HUES48 (cell line): ENCODE measurements around the gene LRRK1.
"Not testable (repeated sequence)": the region's sequence is repeated elsewhere in the genome, so short reads cannot be mapped to it uniquely, and the experiment has no call there.

ENCODE experiments used
- H3K27ac ChIP-seq: one replicate; pipeline ENCODE4 v1.7.0; 2013; ENCODE audit warnings: low read depth, low read length, inconsistent platforms
- H3K27me3 ChIP-seq: 2 replicates; pipeline ENCODE4 v1.6.1; 2013; ENCODE audit warnings: mild to moderate bottlenecking, low read length; ENCODE audit not compliant: control insufficient read depth, insufficient read depth
- H3K36me3 ChIP-seq: 2 replicates; pipeline ENCODE4 v1.6.1; 2013; ENCODE audit warnings: low read length; ENCODE audit not compliant: control insufficient read depth, insufficient read depth
- H3K4me1 ChIP-seq: 2 replicates; pipeline ENCODE4 v1.6.1; 2013; ENCODE audit warnings: mild to moderate bottlenecking, low read length; ENCODE audit not compliant: control insufficient read depth, insufficient read depth
- H3K4me3 ChIP-seq: 2 replicates; pipeline ENCODE4 v1.5.1; 2013; ENCODE audit warnings: mild to moderate bottlenecking, low read depth, low read length
- H3K9ac ChIP-seq: 2 replicates; pipeline ENCODE4 v1.6.1; 2013; ENCODE audit warnings: mild to moderate bottlenecking, low read depth, low read length, moderate library complexity
- H3K9me3 ChIP-seq: 2 replicates; pipeline ENCODE4 v1.6.1; 2013; ENCODE audit warnings: low read length; ENCODE audit not compliant: control insufficient read depth, insufficient read depth

LRRK1 gene

DNA sequence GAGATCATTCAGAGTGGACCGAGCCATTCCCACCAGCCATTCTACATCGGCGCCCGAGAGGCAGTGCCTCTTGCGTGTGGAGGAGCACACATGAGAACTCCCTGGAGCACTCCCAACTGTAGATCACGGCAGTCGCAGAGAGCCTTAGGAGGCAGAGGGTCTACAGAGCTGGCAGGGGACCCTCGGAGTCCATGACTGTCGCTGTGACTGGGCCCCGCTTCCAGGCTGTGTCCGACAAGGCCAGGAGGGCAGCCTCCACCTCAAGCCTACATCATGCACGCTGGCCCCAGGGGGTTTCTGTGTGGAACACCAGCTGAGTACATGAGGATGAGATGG, 173.7 kb downstream of the LRRK1 start:
- Histone ChIP-seq H3K9me3 (no peaks in the 10 kb centered on the region), H3K4me1 (no peaks in the 10 kb centered on the region), H3K36me3 (no peaks in the 10 kb centered on the region), H3K9ac (no peak overlapping the region), H3K27ac (no peak overlapping the region), H3K4me3 (no peak overlapping the region), H3K27me3 (no peaks in the 10 kb centered on the region)

DNA sequence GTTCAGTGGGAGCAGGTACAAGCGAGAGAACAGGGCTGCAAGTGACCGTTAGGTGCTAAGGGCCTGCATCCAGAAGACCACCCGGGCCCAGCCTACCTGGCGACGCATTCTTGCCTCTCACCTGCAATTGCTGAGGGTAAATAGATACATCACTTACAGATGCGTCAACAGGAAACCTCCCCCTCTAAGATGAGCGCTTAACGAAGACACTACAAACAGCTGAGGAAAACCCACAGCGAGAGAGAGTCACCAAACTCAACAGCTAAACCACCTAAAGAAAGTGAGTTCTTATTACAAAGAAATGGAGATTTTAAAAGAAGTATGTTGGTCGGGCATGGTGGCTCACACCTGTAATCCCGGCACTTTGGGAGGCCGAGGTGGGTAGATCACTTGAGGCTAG, 174.8 kb downstream of the LRRK1 start:
- Histone ChIP-seq H3K27me3 (no peaks in the 10 kb centered on the region), H3K9ac (no peak overlapping the region), H3K36me3 (no peaks in the 10 kb centered on the region), H3K4me1 (no peaks in the 10 kb centered on the region), H3K27ac (no peak overlapping the region), H3K9me3 (no peaks in the 10 kb centered on the region), H3K4me3 (no peak overlapping the region)

DNA sequence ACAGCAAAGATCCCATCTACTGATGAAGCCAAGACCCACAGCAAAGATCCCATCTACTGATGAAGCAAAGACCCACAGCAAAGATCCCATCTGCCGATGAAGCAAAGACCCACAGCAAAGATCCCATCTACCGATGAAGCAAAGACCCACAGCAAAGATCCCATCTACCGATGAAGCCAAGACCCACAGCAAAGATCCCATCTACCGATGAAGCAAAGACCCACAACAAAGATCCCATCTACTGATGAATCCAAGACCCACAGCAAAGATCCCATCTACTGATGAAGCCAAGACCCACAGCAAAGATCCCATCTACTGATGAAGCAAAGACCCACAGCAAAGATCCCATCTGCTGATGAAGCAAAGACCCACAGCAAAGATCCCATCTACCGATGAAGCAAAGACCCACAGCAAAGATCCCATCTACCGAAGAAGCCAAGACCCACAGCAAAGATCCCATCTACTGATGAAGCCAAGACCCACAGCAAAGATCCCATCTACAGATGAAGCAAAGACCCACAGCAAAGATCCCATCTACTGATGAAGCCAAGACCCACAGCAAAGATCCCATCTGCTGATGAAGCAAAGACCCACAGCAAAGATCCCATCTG, 176.7 kb downstream of the LRRK1 start:
- H3K9ac ChIP-seq, H3K4me3 ChIP-seq, H3K36me3 ChIP-seq, H3K27ac ChIP-seq, H3K27me3 ChIP-seq, H3K4me1 ChIP-seq, H3K9me3 ChIP-seq: not testable (repeated sequence)

DNA sequence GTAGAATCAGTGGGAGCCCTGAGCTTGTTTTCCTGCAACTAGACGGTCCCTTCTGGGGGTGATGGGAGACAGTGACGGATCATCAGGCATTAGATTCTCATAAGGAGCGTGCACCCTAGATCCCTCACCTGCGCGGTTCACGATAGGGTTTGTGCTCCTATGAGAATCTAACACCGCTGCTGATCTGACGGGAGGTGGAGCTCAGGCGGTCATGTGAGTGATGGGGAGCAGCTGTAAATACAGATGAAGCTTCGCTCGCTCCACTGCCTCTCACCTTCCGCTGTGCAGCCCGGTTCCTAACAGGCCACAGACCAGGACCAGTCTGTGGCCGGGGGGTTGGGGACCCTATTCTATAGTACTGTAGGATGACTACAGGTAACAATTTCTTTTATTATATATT, 178.0 kb downstream of the LRRK1 start:
- no peaks in the 10 kb centered on the region for H3K27me3 ChIP-seq
- no peaks in the 10 kb centered on the region for H3K9me3 ChIP-seq
- H3K27ac ChIP-seq: no peak overlapping the region
- no peaks in the 10 kb centered on the region for H3K4me1 ChIP-seq
- no peak overlapping the region for H3K9ac ChIP-seq
- H3K4me3 ChIP-seq: no peak overlapping the region
- H3K36me3 ChIP-seq: no peaks in the 10 kb centered on the region

DNA sequence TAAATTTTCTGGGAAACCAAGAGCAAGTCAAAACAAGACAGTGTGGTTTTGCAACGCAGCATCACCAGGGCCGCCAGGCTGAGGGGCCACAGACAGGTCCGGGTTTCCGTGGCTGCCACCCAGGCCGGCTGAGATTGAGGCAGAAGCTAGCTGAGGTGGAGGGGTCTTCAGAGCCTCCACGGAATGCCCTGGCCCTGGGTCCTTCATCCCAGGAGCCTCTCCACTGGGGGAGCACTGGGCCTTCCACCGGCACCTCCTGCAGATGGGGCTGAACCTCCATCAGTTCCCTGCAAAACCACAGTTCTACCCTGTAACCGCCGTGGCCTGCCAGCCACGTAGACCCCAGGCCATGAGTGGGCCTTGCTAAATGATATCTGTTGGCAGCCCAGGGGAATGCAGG, 180.0 kb downstream of the LRRK1 start:
- Histone ChIP-seq H3K27ac (no peak overlapping the region), H3K4me1 (no peaks in the 10 kb centered on the region), H3K9me3 (no peaks in the 10 kb centered on the region), H3K9ac (no peak overlapping the region), H3K36me3 (no peaks in the 10 kb centered on the region), H3K4me3 (no peak overlapping the region), H3K27me3 (no peaks in the 10 kb centered on the region)

DNA sequence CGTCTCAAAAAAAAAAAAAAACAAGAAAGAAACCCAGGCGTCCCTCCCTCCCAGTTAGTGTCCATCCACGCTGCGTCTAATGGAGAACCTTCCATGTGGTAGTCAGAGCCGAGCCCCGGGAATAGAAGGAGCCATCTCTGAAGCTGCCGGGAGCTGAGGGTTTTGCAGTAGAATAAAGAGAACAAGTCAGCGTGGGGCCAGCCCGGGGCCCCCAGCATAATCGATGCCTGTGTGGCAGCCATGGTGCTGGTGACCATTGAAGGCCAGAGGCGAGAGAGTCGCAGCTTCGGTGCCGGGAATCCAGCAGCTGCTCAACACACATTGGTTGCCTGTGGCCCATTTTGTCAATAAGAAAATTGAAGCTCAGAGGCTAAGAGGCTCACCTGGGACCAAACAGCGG, 181.0 kb downstream of the LRRK1 start:
- H3K36me3 ChIP-seq: no peaks in the 10 kb centered on the region
- H3K27ac ChIP-seq: no peak overlapping the region
- H3K27me3 ChIP-seq: no peaks in the 10 kb centered on the region
- H3K9me3 ChIP-seq: no peaks in the 10 kb centered on the region
- H3K9ac ChIP-seq: no peak overlapping the region
- 0 out of 2 replicates have a peak, but pooled peaks cover 2% of the 10 kb centered on the region for H3K4me1 ChIP-seq
- H3K4me3 ChIP-seq: no peak overlapping the region

DNA sequence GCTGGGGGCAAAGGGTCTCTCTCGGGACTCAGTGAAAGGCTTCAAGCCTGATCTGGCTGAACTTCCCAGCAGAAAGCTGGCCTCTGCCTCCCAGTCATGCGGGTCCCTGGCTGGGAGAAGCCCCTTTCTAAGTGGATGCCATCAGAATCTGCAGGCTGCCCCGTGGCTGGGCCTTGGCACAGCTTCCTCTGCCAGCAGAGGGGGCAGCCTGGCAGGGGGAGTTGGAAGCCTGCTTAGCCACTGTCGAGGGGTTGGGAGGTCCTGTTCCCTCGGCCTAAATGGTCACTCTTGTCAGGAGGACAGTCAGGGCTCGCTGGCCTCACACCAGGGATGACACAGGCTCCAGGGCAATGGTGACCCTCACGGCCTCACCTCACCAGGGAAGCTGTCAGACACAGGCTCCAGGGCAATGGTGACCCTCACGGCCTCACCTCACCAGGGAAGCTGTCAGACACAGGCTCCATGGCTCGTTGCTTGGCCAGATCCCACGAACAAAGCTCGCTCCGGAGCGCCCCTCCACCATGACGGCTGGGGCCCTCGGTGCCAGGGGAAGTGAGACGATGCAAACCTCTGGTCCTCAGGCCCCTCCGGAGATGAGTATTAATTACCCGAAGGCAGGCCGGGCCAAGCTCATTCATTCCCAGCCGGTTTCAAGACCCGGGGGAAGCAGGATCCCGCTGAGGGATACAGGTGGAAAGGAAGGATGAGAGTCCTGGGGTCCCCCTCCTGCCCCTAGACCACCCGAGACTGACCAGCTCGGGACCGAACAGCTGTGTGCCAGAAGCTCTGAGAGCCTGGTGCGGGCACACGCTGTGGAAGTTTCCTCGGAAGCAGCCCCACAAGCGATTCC, 181.7 kb downstream of the LRRK1 start:
- Histone ChIP-seq H3K9me3 (no peaks in the 10 kb centered on the region), H3K9ac (no peak overlapping the region), H3K36me3 (no peaks in the 10 kb centered on the region), H3K27ac (no peak overlapping the region), H3K4me1 (peaks cover 8% of the 10 kb centered on the region; the same call in 1 of the 2 replicates), H3K27me3 (no peaks in the 10 kb centered on the region), H3K4me3 (no peak overlapping the region)

DNA sequence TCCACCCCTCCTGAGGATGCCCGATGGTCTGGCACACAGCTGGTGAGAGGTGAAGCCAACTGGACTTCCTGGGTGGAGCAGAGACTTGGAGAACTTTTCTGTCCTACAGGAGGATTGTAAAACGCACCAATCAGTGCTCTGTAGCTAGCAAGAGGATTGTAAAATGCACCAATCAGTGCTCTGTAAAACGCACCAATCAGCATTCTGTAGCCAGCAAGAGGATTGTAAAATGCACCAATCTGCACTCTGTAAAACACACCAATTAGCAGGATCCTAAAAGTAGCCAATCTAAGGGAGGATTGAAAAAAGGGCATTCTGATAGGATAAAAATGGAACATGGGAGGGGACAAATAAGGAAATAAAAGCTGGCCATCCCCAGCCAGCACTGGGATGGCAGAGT, 182.5 kb downstream of the LRRK1 start:
- Histone ChIP-seq H3K4me3 (no peak overlapping the region), H3K9me3 (no peaks in the 10 kb centered on the region), H3K27me3 (no peaks in the 10 kb centered on the region), H3K27ac (no peak overlapping the region), H3K36me3 (no peaks in the 10 kb centered on the region), H3K9ac (no peak overlapping the region), H3K4me1 (peaks cover 8% of the 10 kb centered on the region; the same call in 1 of the 2 replicates)

DNA sequence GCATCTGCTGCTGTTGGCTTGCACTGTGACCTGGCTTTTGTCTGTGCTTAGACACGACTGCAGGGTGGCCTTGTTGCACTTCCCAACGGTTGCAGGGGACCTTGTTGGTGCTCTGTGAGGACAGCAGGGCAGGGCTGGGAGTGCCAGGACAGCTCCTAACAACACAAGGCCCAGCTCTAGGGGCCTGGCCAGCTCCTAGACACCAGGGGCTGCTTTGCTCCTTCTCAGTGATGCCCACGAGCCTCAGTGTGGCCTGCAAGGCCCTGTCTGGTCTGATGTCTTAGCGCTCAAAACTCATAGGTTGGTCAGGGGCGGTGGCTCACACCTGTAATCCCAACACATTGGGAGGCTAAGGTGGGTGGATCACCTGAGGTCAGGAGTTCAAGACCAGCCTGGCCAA, 183.6 kb downstream of the LRRK1 start:
- no peak overlapping the region for H3K9ac ChIP-seq
- H3K27me3 ChIP-seq: no peaks in the 10 kb centered on the region
- H3K4me1 ChIP-seq: peaks cover 8% of the 10 kb centered on the region; the same call in 1 of the 2 replicates
- H3K9me3 ChIP-seq: no peaks in the 10 kb centered on the region
- no peaks in the 10 kb centered on the region for H3K36me3 ChIP-seq
- H3K27ac ChIP-seq: no peak overlapping the region
- H3K4me3 ChIP-seq: no peak overlapping the region

DNA sequence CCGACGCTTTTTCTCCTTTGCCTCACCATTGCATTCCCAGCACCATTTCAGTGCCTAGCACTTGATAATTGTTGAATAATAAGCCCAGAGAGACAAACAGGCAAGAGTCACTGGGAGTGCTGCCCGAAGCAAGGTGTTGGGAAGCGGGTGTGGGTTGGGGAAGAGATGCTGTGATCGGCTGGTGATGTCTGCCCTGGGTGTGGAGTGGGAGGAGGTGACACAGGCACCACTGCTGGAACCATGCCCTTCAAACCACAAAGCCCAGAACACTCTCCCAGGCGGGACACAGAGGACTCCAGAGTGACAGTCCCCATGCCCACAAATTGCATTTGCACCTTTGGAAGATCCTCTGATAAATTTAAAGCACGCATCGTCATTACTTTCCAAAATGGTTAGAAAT, 184.4 kb downstream of the LRRK1 start:
- H3K9me3 ChIP-seq: no peaks in the 10 kb centered on the region
- no peaks in the 10 kb centered on the region for H3K27me3 ChIP-seq
- no peak overlapping the region for H3K4me3 ChIP-seq
- H3K4me1 ChIP-seq: peaks cover 8% of the 10 kb centered on the region; the same call in 1 of the 2 replicates
- H3K9ac ChIP-seq: no peak overlapping the region
- no peaks in the 10 kb centered on the region for H3K36me3 ChIP-seq
- H3K27ac ChIP-seq: no peak overlapping the region

DNA sequence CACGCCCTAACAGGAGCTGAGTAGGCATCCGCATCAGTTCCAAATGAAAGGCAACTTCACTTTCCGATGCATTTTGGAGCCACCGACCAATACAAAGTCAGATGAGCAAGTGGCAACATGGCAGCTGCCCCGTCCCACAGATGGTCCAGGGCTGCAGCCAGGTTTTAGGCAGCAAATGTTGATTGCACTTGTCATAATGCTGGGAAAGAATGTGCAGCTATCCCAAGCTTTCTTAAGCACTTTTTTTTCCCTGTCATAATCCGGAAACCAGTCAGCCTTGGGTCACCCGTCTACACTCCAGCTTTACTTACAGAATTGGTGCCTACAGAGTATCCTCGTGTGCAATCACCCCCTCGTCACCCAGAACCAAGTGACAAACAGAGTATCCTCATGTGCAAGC, 185.0 kb downstream of the LRRK1 start:
- Histone ChIP-seq H3K9me3 (no peaks in the 10 kb centered on the region), H3K36me3 (no peaks in the 10 kb centered on the region), H3K4me1 (peaks cover 8% of the 10 kb centered on the region; the same call in 1 of the 2 replicates), H3K27me3 (no peaks in the 10 kb centered on the region), H3K9ac (no peak overlapping the region), H3K27ac (no peak overlapping the region), H3K4me3 (no peak overlapping the region)
